NCI-H345 treated with DMSO at 0.1 percent for 48 hours (cell line): ENCODE results near the gene GYG2.
"Not testable (repeated sequence)": the region's sequence is repeated elsewhere in the genome, so short reads cannot be mapped to it uniquely, and the experiment has no call there.

Source experiments
- DNase-seq: peaks from one replicate; lab custom pipeline; 2025; ENCODE audit not compliant: unreplicated experiment; lab: John Stamatoyannopoulos, UW

GYG2 gene

DNA sequence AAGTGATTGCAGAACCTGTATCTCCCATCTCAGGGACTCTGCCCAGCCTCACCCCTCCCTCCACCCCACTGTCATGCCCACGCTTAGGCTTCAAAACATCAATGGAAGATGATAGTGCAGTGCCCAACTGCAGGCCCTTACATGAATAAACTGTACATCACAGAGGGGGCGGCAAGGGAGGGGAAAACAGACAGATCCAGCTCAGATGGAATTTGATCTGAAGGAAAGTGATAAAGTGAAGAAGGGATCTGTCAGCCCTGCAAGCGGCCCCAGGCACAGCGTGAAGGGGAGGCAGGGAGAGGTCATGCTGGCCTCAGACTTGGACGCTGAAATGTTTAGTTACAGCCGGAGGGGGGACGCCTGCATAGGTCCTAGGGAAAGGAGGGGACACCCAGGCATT, 38.5 kb downstream of the GYG2 start:
- no peak for DNase-seq

DNA sequence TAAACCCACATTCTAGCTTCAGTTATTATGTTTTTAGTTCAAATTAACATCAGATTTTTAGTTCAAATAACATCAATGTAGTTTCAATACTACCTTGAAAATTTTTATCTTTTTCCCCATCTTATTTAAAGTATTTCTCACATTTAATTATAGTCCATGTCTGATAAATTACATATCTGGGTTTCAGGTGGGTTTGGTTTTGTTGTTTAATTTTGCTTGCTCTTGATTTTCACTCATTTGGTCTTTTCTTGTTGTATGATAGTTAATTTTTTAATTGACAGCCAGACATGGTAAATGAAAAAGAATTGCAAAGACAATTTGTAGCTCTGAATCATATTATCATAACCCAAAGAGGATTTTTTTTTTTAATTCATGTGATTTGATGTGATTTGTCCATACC, 41.9 kb downstream of the GYG2 start:
- DNase-seq: no peak

DNA sequence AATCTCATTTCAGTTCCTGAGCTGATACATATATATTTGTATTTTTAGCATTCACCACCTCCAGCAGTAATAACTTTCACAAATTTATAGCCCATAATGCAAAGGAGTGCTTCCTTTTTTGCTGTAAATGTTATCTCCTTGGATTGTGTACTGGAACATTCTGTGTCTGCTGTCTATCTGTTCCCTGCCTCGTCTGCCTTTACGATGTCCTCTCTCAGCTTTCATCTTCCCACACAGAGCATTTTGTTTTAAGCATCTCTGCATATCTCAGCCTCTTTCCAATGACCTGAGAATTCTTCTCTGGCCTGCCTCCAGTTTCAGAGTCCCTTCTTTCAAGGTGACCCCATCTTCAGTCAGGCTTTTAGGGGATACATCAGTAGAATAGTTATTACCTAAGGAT, 43.1 kb downstream of the GYG2 start:
- no peak for DNase-seq

DNA sequence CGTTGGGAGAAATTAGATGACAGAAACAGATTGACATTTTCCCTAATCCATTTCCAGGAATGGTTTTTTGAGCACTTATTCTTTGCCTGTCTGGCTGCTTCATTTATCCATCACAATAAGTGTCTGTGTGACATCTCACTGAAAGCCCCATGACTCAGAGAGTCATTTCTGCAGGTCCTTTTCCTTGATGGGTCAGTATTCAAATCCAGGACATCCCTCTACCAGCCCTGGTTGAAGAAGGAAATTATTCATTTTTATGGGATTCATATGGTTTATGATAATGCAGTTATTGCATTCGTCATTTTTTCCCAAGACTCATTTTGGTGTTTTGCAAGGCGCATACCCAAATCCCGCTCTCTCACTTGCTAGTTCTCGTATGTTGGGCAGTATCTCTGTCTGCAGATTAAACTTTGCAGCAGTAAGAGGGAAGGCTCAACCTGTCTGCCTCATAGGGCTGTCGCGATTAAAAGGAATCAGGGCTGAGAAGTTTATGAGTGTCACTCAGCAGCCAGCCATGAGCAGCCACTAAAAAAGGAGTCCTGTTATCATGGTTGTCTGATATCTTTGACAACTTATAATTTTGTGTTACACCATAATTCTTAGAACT, 44.0 kb downstream of the GYG2 start:
- DNase-seq: no peak

DNA sequence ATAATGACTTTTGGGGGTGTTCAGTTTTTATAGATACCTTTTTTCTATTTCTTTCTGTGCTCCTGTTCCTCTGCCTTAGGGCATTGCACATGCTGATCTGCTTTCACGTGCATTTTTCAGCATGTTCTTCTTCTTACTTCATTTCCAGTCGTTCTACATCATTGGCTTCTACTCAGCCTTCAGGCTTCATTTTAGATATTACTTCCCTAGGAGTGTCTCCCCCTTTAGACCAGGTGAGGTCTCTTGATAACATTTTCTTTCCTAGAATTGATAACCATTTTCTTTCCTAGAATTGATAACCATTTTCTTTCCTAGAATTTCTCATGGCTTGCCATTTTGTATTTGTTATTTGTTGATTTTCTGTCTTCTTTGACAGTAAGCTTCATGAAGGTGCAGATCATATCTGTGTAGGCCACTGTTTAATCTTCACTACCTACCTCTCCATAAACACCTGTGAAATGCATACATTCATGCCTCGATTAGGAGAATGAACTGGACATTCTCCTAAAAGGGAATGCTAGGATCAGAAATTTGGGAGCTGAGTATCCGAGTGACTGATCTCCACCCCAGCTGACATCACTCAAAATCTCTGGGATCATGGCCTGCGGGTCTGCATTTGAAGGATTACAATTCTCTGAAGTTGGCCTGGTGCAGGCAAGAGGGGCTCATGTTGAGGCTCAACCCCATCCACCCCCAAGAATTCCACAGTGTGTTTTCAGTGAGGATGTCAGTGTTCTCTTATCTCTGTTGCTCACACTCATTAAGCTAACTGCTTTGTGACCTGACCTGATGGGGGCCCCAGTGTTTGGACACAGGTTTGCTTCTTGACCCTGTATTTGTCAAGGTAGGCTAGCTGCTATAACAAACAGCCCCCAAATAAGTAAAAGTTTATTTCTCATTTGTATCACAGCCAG, 45.7 kb downstream of the GYG2 start:
- DNase-seq: no peak

DNA sequence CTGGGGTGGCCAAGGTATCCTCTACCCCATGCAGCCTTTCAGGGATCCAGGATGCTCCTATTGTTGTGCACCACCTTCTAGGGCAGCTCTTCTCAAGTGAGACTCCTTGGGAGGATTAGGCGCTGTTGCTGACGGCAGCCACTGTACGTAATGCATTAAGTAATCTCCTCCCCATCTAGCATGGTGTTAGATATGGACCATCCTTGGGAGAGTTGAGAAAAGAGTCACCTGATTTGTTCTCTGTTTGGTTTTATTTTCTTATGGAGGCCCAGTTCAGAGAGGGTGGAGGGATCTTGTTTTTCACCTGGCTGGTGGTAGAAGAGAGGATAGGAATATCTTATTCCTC, 46.4 kb downstream of the GYG2 start:
- no peak for DNase-seq

DNA sequence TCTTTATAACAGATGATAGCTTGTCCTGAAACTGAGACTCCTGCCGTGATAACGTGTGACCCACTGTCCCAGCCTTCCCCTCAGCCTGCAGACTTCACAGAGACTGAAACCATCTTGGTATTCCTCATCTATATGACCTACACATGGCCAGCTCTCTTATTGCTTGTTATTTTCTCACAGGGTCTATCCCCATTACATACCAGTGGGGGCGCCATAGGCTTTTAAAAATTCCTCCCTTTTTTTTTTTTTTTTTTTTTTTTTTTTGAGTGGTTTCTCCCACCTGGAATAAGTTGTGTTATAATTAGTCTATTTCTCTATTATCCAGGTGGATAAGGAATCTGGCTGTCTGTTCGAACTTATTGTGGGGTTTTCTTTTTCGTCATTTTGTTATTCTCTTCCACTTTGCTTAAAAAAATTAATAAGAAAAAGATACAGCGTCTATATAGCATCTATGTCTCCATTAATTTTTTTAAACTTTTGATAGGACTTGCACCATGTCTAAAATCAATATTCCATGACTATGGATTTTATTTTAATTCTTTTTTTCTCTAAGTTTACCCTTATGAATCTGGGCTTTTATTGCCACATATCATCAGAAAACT, 47.2 kb downstream of the GYG2 start:
- DNase-seq: no peak

DNA sequence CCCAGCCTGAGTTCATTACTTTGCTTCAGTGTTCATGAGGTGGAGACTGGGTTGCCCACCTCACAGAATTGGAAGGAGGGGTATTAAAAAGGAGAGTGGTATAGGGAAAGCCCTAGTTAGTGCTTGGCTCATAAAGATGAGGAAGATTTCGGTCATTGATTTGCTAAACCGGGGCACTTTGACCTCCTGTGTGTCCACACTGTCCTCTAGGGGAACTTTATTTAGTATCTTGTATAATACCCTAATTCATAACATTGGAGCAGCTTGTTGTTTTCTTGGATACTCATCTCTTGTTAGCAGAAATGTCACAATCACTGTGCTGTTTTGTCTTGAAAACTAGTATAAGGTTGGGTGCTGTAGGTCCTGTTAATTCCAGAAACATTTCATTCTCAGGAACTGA, 49.8 kb downstream of the GYG2 start:
- no peak for DNase-seq

GRCh38 chrX:2879670-2880069, 50.9 kb downstream of the GYG2 start:
- no peak for DNase-seq

DNA sequence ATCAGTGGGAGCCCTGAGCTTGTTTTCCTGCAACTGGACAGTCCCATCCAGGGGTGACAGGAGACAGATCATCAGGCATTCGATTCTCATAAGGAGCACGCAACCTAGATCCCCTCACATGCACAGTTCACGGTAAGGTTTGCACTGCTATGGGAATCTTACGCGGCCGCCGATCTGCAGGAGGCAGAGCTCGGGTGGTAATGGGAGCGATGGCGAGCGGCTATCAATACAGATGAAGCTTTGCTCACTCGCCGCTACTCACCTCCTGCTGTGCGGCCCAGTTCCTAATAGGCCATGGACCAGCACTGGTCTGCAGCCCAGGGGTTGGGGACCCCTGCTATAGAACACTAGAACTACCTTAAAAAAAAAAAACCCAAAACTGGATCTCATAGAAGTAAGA, 55.0 kb downstream of the GYG2 start:
- DNase-seq: no peak

DNA sequence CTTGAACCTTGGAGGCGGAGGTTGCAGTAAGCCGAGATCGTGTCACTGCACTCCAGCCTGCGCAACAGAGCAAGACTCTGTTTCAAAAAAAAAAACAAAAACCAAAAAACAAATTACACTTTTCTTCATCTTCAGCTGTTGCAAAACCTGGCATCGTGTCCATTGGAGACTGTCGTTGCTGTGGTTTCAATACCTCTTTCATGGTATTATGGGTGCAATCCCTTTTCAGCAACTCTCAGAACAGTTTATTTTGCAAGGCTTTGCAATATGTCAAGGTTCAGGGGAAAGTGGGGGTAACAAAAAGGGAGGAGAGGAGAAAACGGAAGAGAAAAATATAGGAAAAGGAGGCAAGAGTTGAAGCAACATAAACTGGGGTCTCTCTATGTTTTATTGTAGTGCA, 59.6 kb downstream of the GYG2 start:
- no peak for DNase-seq

DNA sequence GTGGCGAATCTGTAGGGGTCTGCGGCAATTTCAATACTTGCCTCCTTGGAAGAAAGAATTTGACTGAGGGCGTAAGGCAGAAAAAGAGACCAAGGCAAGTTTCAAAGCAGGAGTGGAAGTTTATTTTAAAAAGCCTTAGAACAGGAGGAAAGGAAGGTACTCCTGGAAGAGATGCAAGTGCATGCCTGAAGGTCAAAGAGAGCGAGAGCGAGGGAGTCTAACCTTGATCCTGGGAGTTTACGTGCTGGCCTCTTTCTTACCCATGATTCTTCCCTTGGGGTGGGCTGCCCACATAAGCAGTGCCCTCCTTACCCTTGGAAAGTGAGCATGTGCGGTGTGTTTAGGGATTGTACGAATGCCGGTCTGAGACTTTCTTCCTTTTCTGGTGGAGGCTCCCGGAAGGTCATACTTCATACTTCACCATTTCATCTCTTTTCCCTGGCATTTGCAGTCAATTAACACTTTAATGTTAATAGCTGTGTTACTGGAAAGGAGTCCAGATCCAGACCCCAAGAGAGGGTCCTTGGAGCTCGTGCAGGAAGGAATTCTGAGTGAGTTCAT, 60.4 kb downstream of the GYG2 start:
- DNase-seq: no peak

DNA sequence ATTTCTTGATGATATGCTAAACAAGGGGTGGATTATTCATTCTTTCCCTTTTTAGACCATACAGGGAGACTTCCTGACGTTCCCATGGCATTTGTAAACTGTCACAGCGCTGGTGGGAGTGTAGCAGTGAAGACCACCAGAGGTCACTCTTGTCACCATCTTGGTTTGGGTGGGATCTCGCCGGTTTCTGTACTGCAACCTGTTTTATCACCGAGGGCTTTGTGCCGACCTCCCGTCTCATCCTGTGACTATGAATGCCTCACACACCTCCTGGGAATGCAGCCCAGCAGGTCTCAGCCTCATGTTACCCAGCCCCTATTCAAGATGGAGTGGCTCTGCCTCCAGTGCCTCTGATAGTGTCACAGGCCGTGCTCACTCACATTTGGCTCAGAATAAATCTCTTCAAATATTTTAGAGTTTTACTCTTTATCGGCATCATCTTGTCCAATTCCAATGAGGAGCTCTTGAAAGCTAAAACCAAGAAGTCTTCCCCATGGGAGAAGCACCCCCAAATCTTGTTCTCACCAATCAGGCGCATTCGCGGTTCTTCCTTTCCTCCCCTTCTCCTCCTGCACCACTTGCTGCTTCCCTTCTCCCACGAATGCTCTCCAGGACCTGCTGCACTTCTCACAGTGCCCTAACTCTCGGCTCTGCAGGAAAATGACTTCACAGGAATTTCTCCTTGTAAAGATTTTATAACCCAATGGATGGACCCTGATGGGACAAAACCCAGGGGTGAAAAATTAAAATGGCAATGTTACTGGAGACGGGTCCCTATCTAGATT, 61.2 kb downstream of the GYG2 start:
- DNase-seq: not testable (repeated sequence)

GRCh38 chrX:2890536-2891460, 62.1 kb downstream of the GYG2 start:
- not testable (repeated sequence) for DNase-seq

GRCh38 chrX:2892816-2893215, 64.1 kb downstream of the GYG2 start:
- DNase-seq: no peak

- DNase-seq: no peak
Measured at GRCh38 chrX:2894885-2895292, 66.2 kb downstream of the GYG2 start.

DNA sequence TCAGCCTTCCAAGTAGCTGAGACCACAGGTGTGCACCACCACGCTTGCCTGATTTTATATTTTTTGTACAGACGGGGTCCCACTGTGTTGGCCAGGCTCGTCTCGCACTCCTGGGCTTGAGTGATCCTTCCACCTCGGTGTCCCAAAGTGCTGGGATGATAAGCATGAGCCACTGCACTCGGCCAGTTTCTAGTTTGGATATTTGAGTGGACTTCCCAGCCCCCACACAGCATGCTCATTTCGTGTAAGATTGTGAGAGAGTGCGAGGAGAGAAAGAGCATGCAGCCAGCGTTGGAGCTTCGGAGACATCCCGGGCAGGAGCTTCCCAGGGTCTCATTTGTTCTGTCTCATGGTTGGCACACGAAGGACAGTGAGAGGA, 68.6 kb downstream of the GYG2 start:
- DNase-seq: no peak

DNA sequence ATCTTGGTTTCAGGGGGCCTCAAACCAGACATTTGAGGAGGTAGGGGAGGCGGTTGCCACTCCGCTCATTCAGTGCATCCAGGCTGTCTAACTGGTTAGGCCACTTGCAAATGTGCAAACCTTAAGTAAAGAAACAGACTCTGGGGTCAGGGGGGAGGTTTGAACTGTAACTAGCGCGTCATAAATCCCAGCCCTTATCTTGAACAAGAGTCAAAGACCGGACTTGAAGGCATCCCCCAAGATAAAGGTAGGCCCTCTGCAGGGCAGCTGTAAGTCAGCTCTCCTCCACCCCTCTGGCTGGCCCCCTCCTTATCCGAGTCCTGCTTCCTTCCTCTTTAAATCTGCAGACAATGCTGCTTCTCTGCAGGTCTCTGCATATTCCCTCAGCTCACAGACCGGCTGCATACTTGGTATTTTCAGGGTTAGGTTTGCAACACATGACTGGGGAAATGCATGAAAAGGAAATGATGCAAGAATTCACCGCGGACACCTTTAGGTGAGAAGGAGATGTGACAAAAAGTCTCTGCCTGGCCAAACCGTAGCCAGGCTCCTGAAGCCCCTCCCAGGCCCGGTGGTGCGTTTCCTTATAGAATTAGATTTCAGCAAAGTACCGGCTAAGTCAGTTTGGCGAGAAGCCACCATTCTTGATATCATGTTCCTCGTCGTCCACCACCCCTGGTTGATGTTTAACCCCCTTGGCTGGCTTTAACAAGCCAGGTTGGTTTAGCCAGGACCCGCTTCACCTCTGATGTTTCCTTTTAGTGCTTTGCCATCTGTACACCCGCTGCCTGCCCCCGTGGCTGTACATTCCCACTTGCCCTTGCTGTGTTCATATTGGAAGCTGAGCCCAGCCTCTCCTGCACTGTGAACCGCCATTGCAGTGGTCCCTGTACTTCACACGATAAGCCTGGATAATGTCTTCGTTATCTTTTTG, 69.2 kb downstream of the GYG2 start:
- DNase-seq: not testable (repeated sequence)

DNA sequence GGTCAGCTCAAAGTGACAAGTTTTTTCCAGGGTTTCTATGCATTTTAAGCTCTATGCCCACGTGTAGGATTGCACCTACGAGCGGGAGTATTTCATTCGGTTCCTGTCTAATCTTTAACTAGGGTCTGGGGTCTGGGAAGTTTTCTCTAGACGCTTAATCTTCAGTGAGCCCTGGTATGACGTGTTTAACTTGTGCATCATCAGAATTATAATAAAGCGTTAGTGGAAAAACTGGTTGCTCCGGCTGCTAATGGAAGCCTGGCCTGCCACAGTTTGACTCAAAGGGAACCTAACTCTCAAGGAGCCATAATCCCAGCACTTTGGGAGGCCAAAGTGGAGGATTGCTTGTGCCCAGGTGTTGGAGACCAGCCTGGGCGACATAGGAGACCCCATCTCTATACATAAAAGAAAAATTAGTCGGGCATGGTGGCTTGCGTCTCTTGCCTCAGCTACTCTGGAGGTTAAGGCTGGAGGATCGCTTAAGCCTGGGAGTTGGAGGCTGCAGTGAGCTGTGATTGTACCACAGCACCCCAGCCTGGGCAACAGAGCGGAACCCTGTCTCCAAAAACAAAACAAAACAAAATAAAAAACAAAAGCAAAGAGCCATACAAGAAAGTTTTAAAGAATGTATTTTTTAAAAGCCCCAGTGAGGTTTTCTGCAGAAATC, 70.2 kb downstream of the GYG2 start:
- DNase-seq: no peak
